Stimulated activated CD4-positive, alpha-beta T cell treated with anti-CD3 and anti-CD28 coated beads, Interleukin-4, amount 100 ng/mL, for 48 hours (primary cell): ENCODE data around the gene NRTN.
"Not testable (repeated sequence)": the region's sequence is repeated elsewhere in the genome, so short reads cannot be mapped to it uniquely, and the experiment has no call there.

Source experiments
- DNase-seq, 2 donors: peaks; one replicate each; pipeline ENCODE4 v3.0.0-alpha.2; 2020; ENCODE audit warnings: low read depth in 2 of 2

The NRTN gene

GRCh38 chr19:5838353-5839064 lies 33.6 kb downstream of the NRTN start:
- DNase-seq: no peak

DNA sequence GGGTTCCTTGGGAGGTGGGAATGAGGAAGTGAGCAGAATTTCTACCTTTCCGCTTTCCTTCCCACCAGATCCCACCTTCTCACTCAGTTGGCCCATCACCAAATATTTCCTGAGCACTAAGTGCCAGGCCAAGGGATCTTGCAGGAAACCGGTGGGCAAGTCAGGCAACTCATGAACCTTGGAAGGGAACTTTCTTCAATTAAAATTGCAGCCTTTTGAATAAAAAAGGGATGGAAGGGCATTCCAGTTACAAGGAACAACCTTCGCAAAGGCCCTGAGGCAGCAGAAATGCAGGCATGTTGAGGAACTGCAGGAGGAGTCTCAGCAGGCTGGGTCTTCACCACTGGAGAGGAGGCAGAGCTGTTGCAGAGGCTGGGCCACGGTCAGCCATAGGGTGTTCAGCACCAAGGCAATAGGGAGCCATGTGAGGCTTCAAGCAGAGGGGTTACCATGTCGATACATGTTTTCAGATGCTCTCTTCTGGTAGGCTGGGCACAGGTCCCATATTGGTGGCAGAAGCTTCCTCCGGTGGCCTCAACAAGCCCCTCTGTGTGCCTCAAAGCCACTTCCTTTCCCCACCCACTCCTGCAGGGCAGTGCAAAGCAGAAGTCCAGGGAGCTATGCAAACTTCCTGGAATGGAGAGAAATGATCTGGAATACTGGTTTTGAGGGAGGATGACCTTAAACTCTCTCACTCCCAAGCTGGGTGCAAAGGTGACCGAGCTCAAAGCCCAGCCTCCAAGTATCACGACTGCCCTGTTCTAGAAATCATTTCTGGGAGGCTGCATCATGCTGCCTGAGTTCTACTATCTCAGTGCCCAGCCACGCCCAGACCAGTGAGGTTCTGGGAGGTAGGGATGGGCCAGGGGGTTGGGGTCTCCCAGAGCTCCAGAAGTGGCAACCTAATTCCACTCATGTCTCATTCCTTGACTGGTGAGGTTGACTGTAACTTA lies 34.5 kb downstream of the NRTN start, which contains the start of gene FUT6:
Gene FUT6 (minus strand): TSS at position 638 of the 953 bp plus-strand sequence. CDS start 7,135 bp downstream, outside the sequence.
- DNase-seq: no peak

DNA sequence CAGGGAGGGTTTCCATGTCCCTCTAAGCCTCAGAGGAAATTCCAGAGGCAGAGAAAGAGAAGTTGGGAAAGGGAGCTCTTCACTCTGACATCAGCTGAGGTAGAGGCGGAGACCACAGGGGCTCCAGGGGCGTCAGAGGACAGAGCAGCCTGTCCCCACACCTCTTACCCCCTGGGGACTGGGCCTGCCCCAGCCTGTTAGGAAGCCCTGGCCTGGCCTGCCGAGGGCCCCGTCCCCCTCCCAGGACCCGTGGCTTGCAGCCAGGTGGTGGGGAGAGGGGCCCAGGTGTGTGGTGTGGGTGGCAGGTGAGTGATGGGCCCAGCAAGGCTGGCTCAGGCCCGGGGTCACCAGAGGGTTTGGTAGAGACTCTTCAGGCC lies 36.9 kb downstream of the NRTN start:
- DNase-seq: not testable (repeated sequence)

DNA sequence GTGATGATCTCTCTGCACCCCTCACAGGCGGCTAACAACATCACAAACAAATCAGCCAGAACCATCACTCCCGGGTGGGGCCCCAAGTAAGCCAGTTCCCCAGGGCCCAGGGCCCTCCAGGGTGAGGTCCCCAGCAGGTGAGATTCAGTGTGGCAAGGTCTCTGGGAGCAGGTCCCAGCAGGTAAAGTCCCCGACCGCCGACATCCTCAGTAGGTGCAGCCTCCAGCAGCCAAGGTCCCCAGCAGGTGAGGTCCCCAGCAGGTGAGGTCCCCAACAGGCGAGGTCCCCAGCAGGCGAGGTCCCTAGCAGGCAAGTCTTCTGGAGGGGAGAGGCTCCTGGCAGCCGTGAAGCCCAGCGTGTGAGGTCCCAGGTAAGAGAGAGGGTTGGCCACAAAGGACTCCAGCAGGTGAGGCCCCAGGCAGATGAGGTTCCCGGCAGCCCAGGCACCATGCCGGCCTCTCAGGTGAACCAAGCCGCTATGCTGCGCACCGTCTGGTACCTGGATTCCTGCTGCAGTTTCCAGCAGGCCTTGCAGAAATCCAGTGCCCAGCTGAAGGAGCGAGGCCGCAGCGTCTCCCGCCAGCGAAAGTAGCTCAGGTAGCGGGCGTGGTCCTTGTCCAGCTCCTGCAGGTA lies 38.5 kb downstream of the NRTN start:
- DNase-seq: no peak

DNA sequence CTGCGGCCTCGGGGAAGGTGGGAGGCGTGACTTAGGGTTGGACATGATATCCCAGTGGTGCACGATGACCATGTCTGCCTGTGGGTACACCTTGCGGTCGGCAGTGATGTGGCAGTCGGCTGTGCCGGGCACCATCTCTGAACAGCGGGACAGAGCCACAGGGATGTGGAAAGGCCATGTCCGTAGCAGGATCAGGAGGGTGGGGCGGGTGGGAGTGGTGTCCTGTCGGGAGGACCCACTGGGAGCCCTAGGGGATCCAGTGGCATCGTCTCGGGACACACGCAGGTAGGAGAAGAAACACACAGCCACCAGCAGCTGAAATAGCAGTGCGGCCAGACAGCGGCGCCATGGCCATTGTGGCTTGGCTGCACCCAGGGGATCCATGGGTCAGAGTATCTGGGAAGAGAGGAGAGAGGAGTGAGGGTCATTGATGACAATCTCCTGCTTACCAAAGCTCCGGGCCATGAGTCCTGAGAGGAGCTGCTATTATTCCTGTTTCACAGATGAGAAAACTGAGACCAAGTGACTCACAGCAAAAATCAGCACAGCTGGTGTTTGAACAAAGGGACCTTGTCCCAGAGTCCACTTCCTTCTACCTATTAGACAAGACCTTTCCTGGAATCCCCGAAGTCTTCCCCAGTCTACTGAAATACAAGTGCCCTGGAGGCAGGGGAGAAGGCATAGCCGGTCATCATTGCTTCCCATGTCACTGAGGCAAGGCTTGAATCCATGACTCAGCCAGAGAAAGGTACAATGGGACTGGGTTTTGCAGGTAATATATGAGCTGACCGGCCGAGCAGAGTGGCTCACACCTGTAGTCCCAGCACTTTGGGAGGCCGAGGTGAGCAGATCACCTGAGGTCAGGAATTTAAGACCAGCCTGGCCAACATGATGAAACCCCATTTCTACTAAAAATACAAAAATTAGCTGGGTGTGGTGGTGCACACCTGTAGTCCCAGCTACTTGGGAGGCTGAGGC lies 39.9 kb downstream of the NRTN start:
- no peak for DNase-seq

- DNase-seq: not testable (repeated sequence)
These were observed 43.0 kb downstream of the NRTN start for GRCh38 chr19:5847846-5848245.

DNA sequence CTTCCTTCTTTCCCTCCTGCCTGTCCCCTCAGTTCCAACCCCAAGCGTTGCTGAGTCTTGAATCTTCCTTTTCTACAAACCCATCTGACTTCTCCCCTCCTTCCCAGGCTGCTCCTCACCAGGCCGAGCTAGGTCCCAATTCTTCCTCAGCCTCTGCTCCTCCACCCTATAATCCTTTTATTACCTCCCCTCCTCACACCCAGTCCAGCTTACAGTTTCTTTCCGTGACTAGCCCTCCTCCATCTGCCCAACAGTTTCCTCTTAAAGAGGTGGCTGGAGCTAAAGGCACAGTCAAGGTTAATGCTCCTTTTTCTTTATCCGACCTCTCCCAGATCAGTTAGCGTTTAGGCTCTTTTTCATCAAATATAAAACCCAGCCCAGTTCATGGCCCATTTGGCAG lies 43.8 kb downstream of the NRTN start:
- DNase-seq: not testable (repeated sequence)

GRCh38 chr19:5850189-5850588 lies 45.3 kb downstream of the NRTN start:
- DNase-seq: no peak

DNA sequence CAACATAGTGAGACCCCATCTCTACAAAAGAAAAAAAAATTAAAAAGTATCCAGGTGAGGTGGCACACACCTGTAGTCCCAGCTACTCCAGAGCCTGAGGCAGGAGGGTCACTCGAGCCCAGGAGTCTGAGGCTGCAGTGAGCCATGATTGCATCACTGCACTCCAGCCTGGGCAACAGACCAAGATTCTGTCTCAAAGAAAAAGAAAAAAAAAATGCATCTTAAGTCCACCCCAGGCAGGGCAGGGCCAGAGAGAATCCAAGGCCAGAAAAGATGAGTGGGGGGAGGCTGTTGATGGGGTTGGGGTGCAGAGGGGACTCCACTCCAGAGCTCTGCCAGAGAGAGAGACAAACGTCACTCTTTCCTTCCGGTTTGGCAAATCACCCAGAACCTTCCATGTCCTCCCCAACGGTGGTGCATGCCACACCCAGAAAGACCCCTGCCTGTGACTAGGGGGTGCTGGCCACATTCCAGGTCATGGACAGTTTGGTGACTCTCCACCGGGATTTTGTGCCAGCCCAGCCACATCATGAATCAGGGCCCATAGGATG lies 46.0 kb downstream of the NRTN start:
- DNase-seq: no peak

DNA sequence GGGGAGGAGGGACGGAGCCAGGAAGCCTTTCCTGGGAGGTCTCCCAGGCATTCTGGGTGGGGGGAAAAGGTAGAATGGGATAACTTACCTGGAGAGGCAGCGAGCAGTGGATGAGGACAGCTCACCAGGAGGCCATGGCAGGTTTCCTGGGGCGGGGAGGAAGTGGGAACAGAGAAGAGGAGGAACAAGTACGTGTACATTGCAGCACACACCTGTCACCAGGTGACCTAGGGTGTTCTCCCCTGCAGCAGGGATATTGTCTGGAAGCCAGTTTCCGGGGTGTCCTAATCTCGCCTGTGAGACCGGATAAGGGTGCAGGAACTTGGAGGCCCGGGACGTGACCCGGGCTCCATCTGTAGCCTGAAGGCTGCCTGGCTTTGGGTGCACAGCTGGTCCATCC lies 46.4 kb downstream of the NRTN start, which contains the start of gene FUT3:
Gene FUT3 (minus strand): TSS at position 148 of the 400 bp plus-strand sequence.
- no peak for DNase-seq

GRCh38 chr19:5854121-5854520 lies 49.3 kb downstream of the NRTN start:
- not testable (repeated sequence) for DNase-seq

DNA sequence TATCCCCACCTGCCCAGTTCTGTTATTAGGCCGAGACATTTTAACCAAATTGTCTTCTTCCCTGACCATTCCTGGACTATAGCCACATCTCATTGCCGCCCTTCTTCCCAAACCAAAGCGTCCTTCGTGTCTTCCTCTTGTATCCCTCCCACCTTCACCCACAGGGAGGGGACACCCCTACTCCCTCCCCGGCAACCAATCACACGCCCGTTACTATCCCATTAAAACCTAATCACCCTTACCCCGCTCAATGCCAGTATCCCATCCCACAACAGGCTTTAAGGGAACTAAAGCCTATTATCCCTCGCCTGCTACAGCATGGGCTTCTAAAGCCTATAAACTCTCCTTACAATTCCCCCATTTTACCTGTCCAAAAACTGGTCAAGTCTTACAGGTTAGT lies 50.3 kb downstream of the NRTN start:
- DNase-seq: not testable (repeated sequence)

DNA sequence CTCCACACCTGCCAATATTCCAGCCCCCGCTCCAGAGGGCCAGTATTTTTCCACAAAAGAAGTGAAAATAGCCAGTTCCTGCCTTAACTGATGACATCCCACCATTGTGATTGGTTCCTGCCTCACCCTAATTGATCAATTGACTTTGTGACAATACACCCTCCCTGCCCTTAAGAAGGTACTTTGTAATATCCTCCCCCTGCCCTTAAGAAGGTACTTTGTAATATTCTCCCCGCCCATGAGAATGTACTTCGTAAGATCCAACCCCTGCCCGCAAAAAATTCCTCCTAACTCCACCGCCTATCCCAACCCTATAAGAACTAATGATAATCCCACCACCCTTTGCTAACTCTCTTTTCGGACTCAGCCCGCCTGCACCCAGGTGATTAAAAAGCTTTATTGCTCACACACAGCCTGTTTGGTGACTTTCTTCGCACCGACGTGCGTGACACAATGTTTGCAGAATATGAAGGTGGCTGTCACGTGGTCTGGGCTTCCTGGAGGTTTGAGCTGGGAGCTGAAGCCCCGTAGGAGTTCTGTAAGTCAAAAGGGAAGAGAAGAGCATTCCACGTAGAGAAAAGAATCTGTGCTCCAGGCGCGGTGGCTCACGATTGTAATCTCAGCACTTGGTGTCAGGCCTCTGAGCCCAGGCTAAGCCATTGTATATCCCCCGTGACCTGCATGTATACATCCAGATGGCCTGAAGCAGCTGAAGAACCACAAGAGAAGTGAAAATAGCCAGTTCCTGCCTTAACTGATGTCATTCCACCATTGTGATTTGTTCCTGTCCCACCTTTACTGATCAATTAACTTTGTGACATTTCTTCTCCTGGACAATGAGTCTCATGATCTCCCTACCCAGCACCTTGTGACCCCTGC lies 52.6 kb downstream of the NRTN start:
- no peak for DNase-seq

DNA sequence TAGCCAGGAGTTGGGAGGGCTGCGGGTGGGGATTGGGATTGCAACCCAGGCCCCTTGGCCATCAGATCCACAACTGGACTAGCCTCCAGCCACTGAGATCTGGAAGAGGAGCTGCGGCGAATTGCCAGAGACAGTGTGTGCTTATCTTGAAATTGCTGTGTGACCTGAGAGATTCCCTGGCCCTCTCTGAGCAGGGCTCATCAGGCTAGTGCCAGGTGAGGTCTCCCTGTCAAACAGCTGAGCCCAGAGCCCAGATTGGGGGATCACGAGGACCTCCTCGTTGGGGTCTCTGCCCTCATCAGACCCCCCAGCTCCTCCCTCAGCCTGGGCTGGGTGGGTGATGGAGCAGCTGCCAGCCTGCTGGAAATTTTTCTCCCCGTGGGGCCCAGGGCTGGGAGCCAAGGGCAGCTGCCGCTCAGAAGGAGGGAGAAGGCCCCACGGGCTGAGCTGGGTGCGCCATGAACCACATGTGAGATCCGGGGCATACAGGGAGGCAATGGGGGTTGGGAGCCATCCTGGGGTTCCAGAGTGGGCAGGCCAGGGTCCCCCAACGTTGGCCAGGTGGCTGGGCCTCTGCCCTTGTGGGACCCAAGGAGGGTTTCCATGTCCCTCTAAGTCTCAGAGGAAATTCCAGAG lies 58.3 kb downstream of the NRTN start:
- no peak for DNase-seq

DNA sequence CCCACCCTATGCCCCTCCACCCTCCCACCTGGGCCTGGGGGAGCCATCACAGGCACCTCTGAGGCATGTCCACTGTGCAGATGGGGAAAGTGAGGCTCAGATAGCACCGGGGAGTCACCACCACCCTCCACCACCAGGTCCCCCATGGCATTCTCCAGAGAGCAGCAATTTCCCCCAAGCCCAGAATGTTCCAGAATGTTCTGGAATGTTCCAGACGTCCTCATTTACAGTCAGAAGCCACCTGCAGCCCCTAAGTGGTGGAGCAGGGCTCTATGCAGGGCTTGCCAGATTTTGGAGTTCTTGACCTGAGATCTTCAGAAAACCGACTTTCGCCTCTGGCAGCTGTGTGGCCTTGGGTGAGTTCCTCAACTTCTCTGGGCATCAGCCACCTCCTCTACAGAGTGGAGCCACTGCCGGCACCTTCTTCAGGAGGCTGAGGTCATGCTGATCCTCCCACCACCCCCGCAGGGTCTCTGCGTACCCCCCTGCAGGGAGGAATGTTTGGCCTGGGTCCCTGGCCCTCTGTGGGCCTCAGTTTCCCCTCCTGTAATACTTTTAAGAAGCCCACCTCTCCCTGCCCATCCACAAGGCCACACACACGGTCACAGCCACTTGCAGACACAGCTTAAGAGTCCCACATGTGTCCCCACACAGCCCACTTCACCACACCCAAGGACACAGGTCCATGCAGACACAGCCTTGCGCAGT lies 59.3 kb downstream of the NRTN start:
- no peak for DNase-seq

GRCh38 chr19:5864725-5865486 lies 60.0 kb downstream of the NRTN start:
- no peak for DNase-seq

- no peak for DNase-seq
These were observed 60.9 kb downstream of the NRTN start for GRCh38 chr19:5865772-5866171.
